Measurements from ENCODE around the gene TUBA3E.
"Not testable (repeated sequence)": the region's sequence is repeated elsewhere in the genome, so short reads cannot be mapped to it uniquely, and the experiment has no call there.

TUBA3E gene

GRCh38 chr2:130156624-130157004, 41.6 kb downstream of the TUBA3E start:
- TF ChIP-seq ZFX (IDR thresholded peaks at IDR 0.05) = no peak
- TF ChIP-seq CTCF (conservative IDR thresholded peaks at IDR 0.05) = no peak
- no peak overlapping the region; the same call in 1 of the 2 replicates for H3K27ac ChIP-seq

- peak overlapping the region; percentile 43; the same call in 1 of the 2 replicates for H3K27ac ChIP-seq
- TF ChIP-seq CTCF (conservative IDR thresholded peaks at IDR 0.05) = peak; percentile 79
Measured at GRCh38 chr2:130155956-130156623, 42.1 kb downstream of the TUBA3E start.

- H3K27ac ChIP-seq = peak overlapping the region; percentile 43; the same call in 1 of the 2 replicates
- TF ChIP-seq CTCF (conservative IDR thresholded peaks at IDR 0.05) (no peak), ZFX (IDR thresholded peaks at IDR 0.05) (no peak)
Measured at GRCh38 chr2:130154773-130155765, 43.2 kb downstream of the TUBA3E start.

- H3K27ac ChIP-seq = not testable (repeated sequence)
Measured at GRCh38 chr2:130154423-130154770, 43.8 kb downstream of the TUBA3E start.

- H3K27ac ChIP-seq = not testable (repeated sequence)
Measured at GRCh38 chr2:130153721-130154422, 44.4 kb downstream of the TUBA3E start.

- H3K27ac ChIP-seq = no peak overlapping the region
- TF ChIP-seq CTCF (conservative IDR thresholded peaks at IDR 0.05) (no peak), ZFX (IDR thresholded peaks at IDR 0.05) (no peak)
Measured at GRCh38 chr2:130152816-130153595, 45.2 kb downstream of the TUBA3E start.

GRCh38 chr2:130152136-130152815, 46.0 kb downstream of the TUBA3E start:
- not testable (repeated sequence) for H3K27ac ChIP-seq

GRCh38 chr2:130151145-130151512, 47.1 kb downstream of the TUBA3E start:
- H3K27ac ChIP-seq = not testable (repeated sequence)
